Fibroblast of skin of left biceps (primary cell): ENCODE data around the gene KLK1.
"Not testable (repeated sequence)": the region's sequence is repeated elsewhere in the genome, so short reads cannot be mapped to it uniquely, and the experiment has no call there.

ENCODE experiments used
- DNase-seq, 2 experiments: peaks; one replicate each; pipeline ENCODE4 v3.0.0-alpha.2; 2013; ENCODE audit warnings: low read depth in 2 of 2

KLK1 gene

GRCh38 chr19:50794074-50794875 is 29.3 kb downstream of the KLK1 start:
- DNase-seq = no peak

- DNase-seq = no peak
These were observed 30.0 kb downstream of the KLK1 start for GRCh38 chr19:50793558-50794065.

- no peak for DNase-seq
These were observed 31.0 kb downstream of the KLK1 start for GRCh38 chr19:50792272-50793250.

- DNase-seq = no peak
These were observed 31.9 kb downstream of the KLK1 start for GRCh38 chr19:50791594-50792271.

GRCh38 chr19:50790922-50791467 is 32.6 kb downstream of the KLK1 start:
- no peak for DNase-seq

GRCh38 chr19:50790396-50790795 is 33.2 kb downstream of the KLK1 start, which contains the start of gene ACP4:
Gene ACP4, plus strand, starts transcription at chr19:50790415. Its CDS starts 0 bp downstream, at chr19:50790415.
- no peak for DNase-seq

GRCh38 chr19:50785329-50785728 is 38.3 kb downstream of the KLK1 start:
- no peak for DNase-seq

GRCh38 chr19:50784710-50785109 is 38.9 kb downstream of the KLK1 start:
- no peak for DNase-seq

GRCh38 chr19:50783848-50784152 is 39.8 kb downstream of the KLK1 start:
- not testable (repeated sequence) for DNase-seq

- no peak for DNase-seq
These were observed 42.7 kb downstream of the KLK1 start for GRCh38 chr19:50780753-50781435.

GRCh38 chr19:50779504-50780457 is 43.8 kb downstream of the KLK1 start:
- no peak for DNase-seq

- DNase-seq = no peak
These were observed 44.6 kb downstream of the KLK1 start for GRCh38 chr19:50778906-50779430.

- no peak for DNase-seq
These were observed 45.7 kb downstream of the KLK1 start for GRCh38 chr19:50777830-50778303.

DNA sequence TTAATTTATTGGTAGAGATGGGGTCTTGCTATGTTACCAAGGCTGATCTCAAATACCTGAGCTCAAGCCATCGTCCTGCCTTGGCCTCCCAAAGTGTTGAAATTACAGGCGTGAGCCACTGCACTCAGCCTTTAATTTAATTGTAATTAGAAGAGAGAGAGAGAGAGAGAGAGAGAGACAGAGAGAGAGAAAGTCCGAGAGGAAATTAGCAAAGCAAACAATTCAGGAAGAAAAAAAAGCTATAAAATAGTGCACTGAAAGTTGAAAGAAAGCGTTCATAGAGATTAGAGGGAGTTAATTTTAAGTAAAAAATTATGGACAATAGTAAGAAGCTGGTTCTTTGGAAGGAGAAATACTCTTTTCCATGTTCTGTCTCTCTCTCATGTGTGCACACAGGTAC is 46.3 kb downstream of the KLK1 start:
- DNase-seq = no peak

- no peak for DNase-seq
These were observed 47.5 kb downstream of the KLK1 start for GRCh38 chr19:50776131-50776530.

GRCh38 chr19:50773454-50773853 is 50.1 kb downstream of the KLK1 start:
- not testable (repeated sequence) for DNase-seq

DNA sequence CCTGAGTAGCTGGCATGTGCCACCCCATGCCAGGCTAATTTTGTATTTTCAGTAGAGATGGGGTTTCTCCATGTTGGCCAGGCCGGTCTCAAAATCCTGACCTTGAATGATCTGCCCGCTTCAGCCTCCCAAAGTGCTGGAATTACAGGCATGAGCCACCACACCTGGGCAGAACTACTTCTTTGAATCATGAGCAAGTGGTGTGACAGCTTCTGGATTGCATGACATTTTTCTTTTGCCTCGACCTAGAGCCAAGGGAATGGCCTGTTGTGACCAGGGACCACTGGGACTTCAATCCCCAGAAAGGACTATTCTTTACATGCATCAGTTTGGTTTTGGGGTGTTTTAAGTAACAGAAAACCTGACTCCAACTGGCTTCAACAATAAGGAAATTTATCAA is 50.7 kb downstream of the KLK1 start:
- DNase-seq = not testable (repeated sequence)

- no peak for DNase-seq
These were observed 51.1 kb downstream of the KLK1 start for GRCh38 chr19:50772476-50772875.

GRCh38 chr19:50770888-50771287 is 52.7 kb downstream of the KLK1 start:
- DNase-seq = no peak
